ENCODE measurements around the gene RHNO1.
A peak's percentile ranks its signal among the peaks of the same experiment; 100 is the strongest.

Gene RHNO1

DNA sequence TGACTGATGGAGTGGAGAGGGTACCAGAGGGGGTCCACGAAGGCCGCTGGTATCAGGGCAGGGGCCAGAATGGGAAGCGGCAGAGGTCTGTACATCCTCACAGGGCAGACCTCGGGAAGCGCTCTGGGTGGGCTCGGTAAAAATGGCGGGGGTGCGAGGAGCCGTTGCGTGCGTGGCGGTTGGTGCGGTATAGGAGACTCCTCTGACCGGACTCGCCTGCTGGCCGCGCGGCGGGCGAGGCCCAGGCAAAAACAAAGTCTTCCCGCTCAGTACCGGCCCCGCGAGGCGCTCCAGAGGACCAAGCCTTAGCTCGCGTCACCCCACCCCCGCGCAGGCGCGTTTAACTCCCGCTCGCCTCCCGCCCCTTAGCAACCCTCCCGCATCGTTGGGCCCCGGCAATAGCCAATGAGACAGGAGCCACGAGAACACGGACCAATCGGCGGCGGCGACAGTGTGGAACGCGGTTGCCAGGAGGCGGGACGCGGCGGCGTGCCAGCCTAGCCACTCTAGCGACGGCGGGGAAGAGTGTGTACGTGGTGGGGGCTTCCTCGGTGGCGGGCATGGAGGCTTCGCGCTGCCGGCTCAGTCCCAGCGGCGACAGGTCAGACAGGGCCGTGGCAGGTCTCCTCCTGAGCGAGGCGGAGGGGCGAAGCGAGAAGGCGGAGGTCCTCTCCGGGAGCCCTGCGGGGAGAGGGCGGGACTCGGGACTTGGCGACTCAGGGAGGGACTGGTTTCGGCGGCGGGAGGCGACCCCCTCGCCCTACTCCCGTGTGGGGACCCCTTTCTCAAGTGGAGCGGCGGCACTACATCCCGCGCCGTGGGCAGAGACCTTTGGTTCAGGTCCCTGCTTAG, 13.6 kb downstream of the RHNO1 start, which contains the start of gene TULP3:
Gene TULP3, plus strand, starts transcription at position 504 of the 852 bp plus-strand sequence. Its CDS starts 57 bp downstream, at position 561.
- TF ChIP-seq, protein P1, sequence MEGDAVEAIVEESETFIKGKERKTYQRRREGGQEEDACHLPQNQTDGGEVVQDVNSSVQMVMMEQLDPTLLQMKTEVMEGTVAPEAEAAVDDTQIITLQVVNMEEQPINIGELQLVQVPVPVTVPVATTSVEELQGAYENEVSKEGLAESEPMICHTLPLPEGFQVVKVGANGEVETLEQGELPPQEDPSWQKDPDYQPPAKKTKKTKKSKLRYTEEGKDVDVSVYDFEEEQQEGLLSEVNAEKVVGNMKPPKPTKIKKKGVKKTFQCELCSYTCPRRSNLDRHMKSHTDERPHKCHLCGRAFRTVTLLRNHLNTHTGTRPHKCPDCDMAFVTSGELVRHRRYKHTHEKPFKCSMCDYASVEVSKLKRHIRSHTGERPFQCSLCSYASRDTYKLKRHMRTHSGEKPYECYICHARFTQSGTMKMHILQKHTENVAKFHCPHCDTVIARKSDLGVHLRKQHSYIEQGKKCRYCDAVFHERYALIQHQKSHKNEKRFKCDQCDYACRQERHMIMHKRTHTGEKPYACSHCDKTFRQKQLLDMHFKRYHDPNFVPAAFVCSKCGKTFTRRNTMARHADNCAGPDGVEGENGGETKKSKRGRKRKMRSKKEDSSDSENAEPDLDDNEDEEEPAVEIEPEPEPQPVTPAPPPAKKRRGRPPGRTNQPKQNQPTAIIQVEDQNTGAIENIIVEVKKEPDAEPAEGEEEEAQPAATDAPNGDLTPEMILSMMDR (IDR thresholded peaks at IDR 0.05; ENCODE audit: low read depth, low read length, missing control alignments): no peak
- DNase-seq (ENCODE audit: extremely low read depth, low read depth): peak; percentile 82
- H3K4me3 ChIP-seq (replicated peaks; ENCODE audit: low read depth, low read length): peak within 1 kb of the TSS; percentile 85

- TF ChIP-seq, protein P1 (IDR thresholded peaks at IDR 0.05; ENCODE audit: low read depth, low read length, missing control alignments): no peak
- peak overlapping the region; percentile 85 for H3K4me3 ChIP-seq (replicated peaks; ENCODE audit: low read depth, low read length)
- no peak for DNase-seq (ENCODE audit: extremely low read depth, low read depth)
These were observed 14.4 kb downstream of the RHNO1 start for GRCh38 chr12:2891240-2892053.

DNA sequence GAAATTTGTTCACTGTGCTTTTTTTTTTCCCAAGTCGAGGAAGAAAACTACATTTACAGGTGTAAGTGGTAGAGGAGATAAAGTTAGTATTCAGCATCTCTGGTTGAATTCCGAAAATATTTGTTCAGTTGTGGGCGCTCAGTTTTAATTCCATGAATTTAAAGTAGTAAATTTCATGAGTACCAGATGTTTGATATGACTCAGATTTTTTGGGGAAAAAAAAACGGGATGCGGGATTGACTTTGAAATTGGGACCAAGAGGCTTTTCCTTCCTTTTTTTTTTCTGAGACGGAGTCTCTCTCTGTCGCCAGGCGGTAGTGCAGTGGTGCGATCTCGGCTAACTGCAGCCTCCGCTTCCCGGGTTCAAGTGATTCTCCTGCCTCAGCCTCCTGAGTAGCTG, 15.2 kb downstream of the RHNO1 start:
- DNase-seq (ENCODE audit: extremely low read depth, low read depth): no peak
- peak overlapping the region; percentile 85 for H3K4me3 ChIP-seq (replicated peaks; ENCODE audit: low read depth, low read length)
- TF ChIP-seq, protein P1 (IDR thresholded peaks at IDR 0.05; ENCODE audit: low read depth, low read length, missing control alignments): no peak

GRCh38 chr12:2893007-2893406, 16.0 kb downstream of the RHNO1 start:
- TF ChIP-seq, protein P1 (IDR thresholded peaks at IDR 0.05; ENCODE audit: low read depth, low read length, missing control alignments): no peak
- peak; percentile 75 for DNase-seq (ENCODE audit: extremely low read depth, low read depth)
- H3K4me3 ChIP-seq (replicated peaks; ENCODE audit: low read depth, low read length): peak overlapping the region; percentile 85

GRCh38 chr12:2895051-2895451, 18.0 kb downstream of the RHNO1 start:
- no peak for DNase-seq (ENCODE audit: extremely low read depth, low read depth)
- no peak overlapping the region for H3K4me3 ChIP-seq (replicated peaks; ENCODE audit: low read depth, low read length)
- TF ChIP-seq, protein P1 (IDR thresholded peaks at IDR 0.05; ENCODE audit: low read depth, low read length, missing control alignments): no peak

GRCh38 chr12:2895511-2895910, 18.5 kb downstream of the RHNO1 start:
- TF ChIP-seq, protein P1 (IDR thresholded peaks at IDR 0.05; ENCODE audit: low read depth, low read length, missing control alignments): no peak
- no peak for DNase-seq (ENCODE audit: extremely low read depth, low read depth)
- no peak overlapping the region for H3K4me3 ChIP-seq (replicated peaks; ENCODE audit: low read depth, low read length)
